ENCODE data around the gene BRF1. TPM values are rescaled to one million over a fixed set of nuclear protein-coding genes. Genes with fewer than 3 reads are reported as not detected.

The BRF1 gene
- total RNA-seq, 1 experiment from 2014 or later: 12.6 TPM

GRCh38 chr14:105229099-105229655 lies 71.6 kb downstream of the BRF1 start:
- no peak for DNase-seq (ENCODE audit: low spot score)

- no peak for DNase-seq (ENCODE audit: low spot score)
Observed at GRCh38 chr14:105228562-105228961, 72.2 kb downstream of the BRF1 start.

- DNase-seq (ENCODE audit: low spot score): no peak
Observed at GRCh38 chr14:105227346-105227745, 73.5 kb downstream of the BRF1 start.

- DNase-seq (ENCODE audit: low spot score): no peak
Observed at GRCh38 chr14:105226198-105226597, 74.6 kb downstream of the BRF1 start.

- DNase-seq (ENCODE audit: low spot score): no peak
Observed at GRCh38 chr14:105224845-105225570, 75.8 kb downstream of the BRF1 start.

- DNase-seq (ENCODE audit: low spot score): no peak
Observed at GRCh38 chr14:105223770-105224544, 76.8 kb downstream of the BRF1 start.

GRCh38 chr14:105223260-105223659 lies 77.5 kb downstream of the BRF1 start:
- DNase-seq (ENCODE audit: low spot score): no peak

GRCh38 chr14:105221598-105222178 lies 79.1 kb downstream of the BRF1 start:
- DNase-seq (ENCODE audit: low spot score): no peak

GRCh38 chr14:105220699-105221597 lies 79.9 kb downstream of the BRF1 start:
- no peak for DNase-seq (ENCODE audit: low spot score)

- no peak for DNase-seq (ENCODE audit: low spot score)
Observed at GRCh38 chr14:105219753-105220152, 81.0 kb downstream of the BRF1 start.

GRCh38 chr14:105219043-105219612 lies 81.7 kb downstream of the BRF1 start:
- no peak for DNase-seq (ENCODE audit: low spot score)

GRCh38 chr14:105218611-105219010 lies 82.2 kb downstream of the BRF1 start:
- no peak for DNase-seq (ENCODE audit: low spot score)

- no peak for DNase-seq (ENCODE audit: low spot score)
Observed at GRCh38 chr14:105217774-105218173, 83.0 kb downstream of the BRF1 start.

GRCh38 chr14:105216490-105217247 lies 84.1 kb downstream of the BRF1 start:
- DNase-seq (ENCODE audit: low spot score): no peak

GRCh38 chr14:105215602-105216001 lies 85.2 kb downstream of the BRF1 start:
- DNase-seq (ENCODE audit: low spot score): no peak

GRCh38 chr14:105214324-105214915 lies 86.4 kb downstream of the BRF1 start:
- no peak for DNase-seq (ENCODE audit: low spot score)

GRCh38 chr14:105213361-105213760 lies 87.4 kb downstream of the BRF1 start:
- no peak for DNase-seq (ENCODE audit: low spot score)

GRCh38 chr14:105212541-105213300 lies 88.1 kb downstream of the BRF1 start:
- DNase-seq (ENCODE audit: low spot score): no peak

- no peak for DNase-seq (ENCODE audit: low spot score)
Observed at GRCh38 chr14:105211758-105212089, 89.1 kb downstream of the BRF1 start.
